ENCODE data around the gene MDM4.

The MDM4 gene

GRCh38 chr1:204479387-204480136 lies 36.6 kb upstream of the MDM4 start:
- TF ChIP-seq POLR2AphosphoS5 (IDR thresholded peaks at IDR 0.05; ENCODE audit: low read depth, low read length) = no peak
- TF ChIP-seq TAF1 (IDR thresholded peaks at IDR 0.05; ENCODE audit: borderline replicate concordance, insufficient read depth, low read length) = no peak
- no peak for TF ChIP-seq FOXP2 (optimal IDR thresholded peaks at IDR 0.05; ENCODE audit: borderline replicate concordance, extremely low read depth, extremely low read length, insufficient read depth)
- no peak for TF ChIP-seq SIN3A (IDR thresholded peaks at IDR 0.05; ENCODE audit: borderline replicate concordance, insufficient read depth, low read length)
- TF ChIP-seq REST (IDR thresholded peaks at IDR 0.05; ENCODE audit: insufficient read depth in 1 of 2, low read depth in 2 of 2, low read length in 2 of 2) = no peak

- no peak for TF ChIP-seq POLR2AphosphoS5 (IDR thresholded peaks at IDR 0.05; ENCODE audit: low read depth, low read length)
- no peak for TF ChIP-seq SIN3A (IDR thresholded peaks at IDR 0.05; ENCODE audit: borderline replicate concordance, insufficient read depth, low read length)
- TF ChIP-seq REST (IDR thresholded peaks at IDR 0.05; ENCODE audit: insufficient read depth in 1 of 2, low read depth in 2 of 2, low read length in 2 of 2) = no peak
- no peak for TF ChIP-seq FOXP2 (optimal IDR thresholded peaks at IDR 0.05; ENCODE audit: borderline replicate concordance, extremely low read depth, extremely low read length, insufficient read depth)
- TF ChIP-seq TAF1 (IDR thresholded peaks at IDR 0.05; ENCODE audit: borderline replicate concordance, insufficient read depth, low read length) = no peak
Observed at GRCh38 chr1:204480515-204480914, 35.7 kb upstream of the MDM4 start.

GRCh38 chr1:204483791-204484190 lies 32.4 kb upstream of the MDM4 start:
- TF ChIP-seq POLR2AphosphoS5 (IDR thresholded peaks at IDR 0.05; ENCODE audit: low read depth, low read length) (no peak), FOXP2 (optimal IDR thresholded peaks at IDR 0.05; ENCODE audit: borderline replicate concordance, extremely low read depth, extremely low read length, insufficient read depth) (no peak), TAF1 (IDR thresholded peaks at IDR 0.05; ENCODE audit: borderline replicate concordance, insufficient read depth, low read length) (no peak), REST (IDR thresholded peaks at IDR 0.05; ENCODE audit: insufficient read depth in 1 of 2, low read depth in 2 of 2, low read length in 2 of 2) (no peak)

GRCh38 chr1:204487256-204487615 lies 29.0 kb upstream of the MDM4 start:
- TF ChIP-seq FOXP2 (optimal IDR thresholded peaks at IDR 0.05; ENCODE audit: borderline replicate concordance, extremely low read depth, extremely low read length, insufficient read depth) = no peak
- TF ChIP-seq TAF1 (IDR thresholded peaks at IDR 0.05; ENCODE audit: borderline replicate concordance, insufficient read depth, low read length) = no peak
- no peak for TF ChIP-seq SIN3A (IDR thresholded peaks at IDR 0.05; ENCODE audit: borderline replicate concordance, insufficient read depth, low read length)
- no peak for TF ChIP-seq POLR2AphosphoS5 (IDR thresholded peaks at IDR 0.05; ENCODE audit: low read depth, low read length)
- TF ChIP-seq REST (IDR thresholded peaks at IDR 0.05; ENCODE audit: insufficient read depth in 1 of 2, low read depth in 2 of 2, low read length in 2 of 2) = no peak
